Mucosa of stomach (tissue), 1 donor: Measurements from ENCODE around the gene CCDC9B.

Experiments
- H3K27me3 ChIP-seq: one replicate; pipeline ENCODE4 v1.7.0; 2013; ENCODE audit warnings: mild to moderate bottlenecking, low read length; ENCODE audit not compliant: control insufficient read depth, insufficient read depth
- H3K36me3 ChIP-seq: one replicate; pipeline ENCODE4 v1.7.0; 2013; ENCODE audit warnings: low read length; ENCODE audit not compliant: control insufficient read depth, insufficient read depth
- H3K4me1 ChIP-seq: one replicate; pipeline ENCODE4 v1.7.0; 2013; ENCODE audit warnings: mild to moderate bottlenecking, low read length; ENCODE audit not compliant: control insufficient read depth, insufficient read depth
- H3K4me3 ChIP-seq: one replicate; pipeline ENCODE4 v1.7.0; 2013; ENCODE audit warnings: low read length
- H3K9ac ChIP-seq: one replicate; pipeline ENCODE4 v1.7.0; 2013; ENCODE audit warnings: mild to moderate bottlenecking, low read length, moderate library complexity
- H3K9me3 ChIP-seq: one replicate; pipeline ENCODE4 v1.7.0; 2013; ENCODE audit warnings: mild to moderate bottlenecking, low read length, moderate library complexity; ENCODE audit not compliant: control insufficient read depth
- donor health status: Pancreatic carcinoma.

The CCDC9B gene

DNA sequence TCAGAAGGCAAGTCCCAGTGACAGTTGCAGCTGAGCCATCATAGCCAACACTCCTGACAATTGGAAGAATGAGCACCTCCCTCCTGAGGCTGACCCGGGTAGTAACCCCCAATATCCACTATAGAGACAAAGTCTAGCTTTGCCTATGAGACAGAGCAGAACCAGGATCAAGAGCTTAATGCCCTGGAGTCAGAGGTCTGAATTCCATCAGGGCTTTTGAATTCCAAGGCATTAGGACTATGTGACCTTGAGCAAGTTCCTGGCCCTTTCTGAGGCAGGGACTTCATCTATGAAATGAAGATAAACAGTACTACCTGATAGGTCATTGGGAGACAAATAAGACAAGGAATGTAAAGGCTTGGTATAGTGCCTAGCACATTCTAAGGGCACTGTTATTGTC is 20.3 kb downstream of the CCDC9B start:
- no peak overlapping the region for H3K9ac ChIP-seq
- H3K9me3 ChIP-seq, result no peaks in the 10 kb centered on the region
- no peaks in the 10 kb centered on the region for H3K36me3 ChIP-seq
- H3K27me3 ChIP-seq, result no peaks in the 10 kb centered on the region
- peaks cover 20% of the 10 kb centered on the region for H3K4me1 ChIP-seq
- no peak overlapping the region for H3K4me3 ChIP-seq

DNA sequence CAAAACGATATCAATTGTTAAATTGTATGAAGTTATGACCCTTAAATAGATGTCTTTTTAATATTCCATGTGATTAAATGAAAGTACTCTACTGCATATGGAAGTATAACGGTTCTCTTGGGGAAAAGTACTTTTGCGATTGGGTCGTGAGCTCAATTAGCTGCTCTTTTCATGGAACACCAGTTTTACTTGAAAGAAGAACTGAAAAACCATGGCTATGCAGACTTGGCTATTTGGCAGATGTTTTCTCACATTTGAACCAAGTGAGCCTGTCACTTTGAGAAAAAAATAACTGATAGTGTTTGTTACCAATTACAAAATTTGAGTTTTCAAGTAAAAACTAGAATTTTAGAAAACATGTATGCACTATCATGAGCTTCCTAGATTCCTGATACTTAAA is 23.2 kb downstream of the CCDC9B start:
- no peaks in the 10 kb centered on the region for H3K9me3 ChIP-seq
- no peaks in the 10 kb centered on the region for H3K27me3 ChIP-seq
- H3K4me1 ChIP-seq, result peaks cover 8% of the 10 kb centered on the region
- H3K9ac ChIP-seq, result no peak overlapping the region
- H3K4me3 ChIP-seq, result no peak overlapping the region
- no peaks in the 10 kb centered on the region for H3K36me3 ChIP-seq

DNA sequence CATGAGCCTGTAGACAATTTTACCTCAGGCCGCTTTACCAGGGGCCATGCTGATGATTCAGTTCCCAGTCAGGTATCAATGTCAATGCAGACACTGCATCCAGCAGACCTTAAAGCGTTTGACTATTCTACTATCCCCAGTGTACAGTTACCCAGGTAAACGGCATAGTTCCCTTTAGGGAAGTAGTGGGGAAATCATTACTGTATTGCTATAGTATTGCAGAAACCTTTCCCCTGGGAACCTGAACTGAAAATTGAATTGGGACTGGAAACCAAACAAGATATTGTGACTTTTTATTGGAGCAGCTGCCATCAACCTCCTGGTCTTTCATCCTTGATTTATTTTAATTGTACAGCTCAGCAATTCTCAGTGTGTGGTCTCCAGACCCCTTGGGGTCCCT is 23.8 kb downstream of the CCDC9B start:
- H3K4me3 ChIP-seq, result no peak overlapping the region
- no peaks in the 10 kb centered on the region for H3K36me3 ChIP-seq
- peaks cover 6% of the 10 kb centered on the region for H3K4me1 ChIP-seq
- no peak overlapping the region for H3K9ac ChIP-seq
- H3K27me3 ChIP-seq, result no peaks in the 10 kb centered on the region
- H3K9me3 ChIP-seq, result no peaks in the 10 kb centered on the region

DNA sequence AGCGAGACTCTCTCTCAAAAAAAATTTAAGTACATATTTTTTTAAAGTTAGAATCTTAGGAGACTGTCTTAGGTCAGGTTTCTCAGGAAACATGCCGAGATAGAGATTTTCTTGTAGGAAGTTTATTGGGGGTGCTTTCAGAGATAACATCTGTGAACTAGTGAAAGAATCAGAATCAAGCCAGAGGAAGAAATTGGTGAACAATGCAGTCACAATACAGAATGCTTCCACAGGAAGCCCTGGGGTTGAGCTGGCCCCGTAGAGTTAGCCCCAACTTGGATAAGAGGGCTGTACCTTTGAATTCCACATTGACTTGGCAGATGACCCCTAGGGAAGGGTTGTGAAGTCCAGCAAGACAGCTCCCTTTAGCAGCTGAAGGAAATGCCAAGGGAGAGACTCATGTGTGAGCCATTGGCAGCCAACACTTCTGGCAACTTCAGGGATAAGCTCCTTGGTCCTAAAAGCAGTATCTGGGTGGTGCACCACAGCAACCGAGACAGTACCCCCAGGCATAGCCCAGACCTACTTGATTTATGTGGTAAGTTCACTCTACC is 25.9 kb downstream of the CCDC9B start:
- Histone ChIP-seq H3K27me3 (peaks cover 7% of the 10 kb centered on the region), H3K36me3 (no peaks in the 10 kb centered on the region), H3K9ac (no peak overlapping the region), H3K9me3 (no peaks in the 10 kb centered on the region), H3K4me3 (no peak overlapping the region), H3K4me1 (peaks cover 6% of the 10 kb centered on the region)

DNA sequence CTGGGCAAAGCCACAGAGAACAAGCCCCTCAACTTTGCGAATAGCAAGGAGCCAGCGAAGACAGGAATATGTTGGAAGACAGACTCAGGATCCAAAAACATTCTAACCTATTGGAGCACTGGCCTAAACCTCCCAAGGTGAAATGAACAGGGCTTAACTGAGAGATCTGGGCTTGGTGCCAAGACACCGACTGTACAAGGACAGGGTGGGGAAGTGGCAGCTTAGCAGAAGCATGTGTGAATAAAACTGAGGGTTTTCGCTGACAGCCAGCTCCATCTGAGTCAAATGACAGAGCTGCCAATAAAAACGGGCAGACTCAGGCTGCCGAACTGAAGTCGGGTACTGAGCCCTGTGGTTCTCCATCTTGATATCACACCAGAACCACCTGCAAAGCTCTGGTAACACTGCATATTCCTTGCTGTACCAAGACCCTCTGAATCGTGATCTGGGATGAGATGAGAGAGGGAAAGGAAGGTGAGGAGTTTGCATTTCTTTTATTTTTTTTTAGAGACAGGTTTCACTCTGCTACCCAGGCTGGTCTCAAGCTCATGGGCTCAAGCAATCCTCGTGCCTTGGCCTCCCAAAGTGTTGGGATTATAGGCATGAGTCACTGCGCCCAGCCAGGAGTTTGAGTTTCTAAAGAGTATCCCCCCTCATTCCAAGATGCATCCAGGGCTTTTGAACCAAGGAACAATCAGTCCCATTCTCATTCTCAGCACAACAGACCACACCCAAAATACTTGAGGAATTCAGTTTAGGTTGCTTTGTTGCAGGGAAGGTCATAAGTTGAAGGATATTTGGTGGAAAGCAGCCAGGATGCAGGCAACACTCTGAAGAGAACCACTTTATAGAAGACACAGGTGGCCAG is 27.0 kb downstream of the CCDC9B start:
- Histone ChIP-seq H3K4me1 (peaks cover 13% of the 10 kb centered on the region), H3K9me3 (no peaks in the 10 kb centered on the region), H3K27me3 (peaks cover 7% of the 10 kb centered on the region), H3K9ac (no peak overlapping the region), H3K36me3 (no peaks in the 10 kb centered on the region), H3K4me3 (no peak overlapping the region)

DNA sequence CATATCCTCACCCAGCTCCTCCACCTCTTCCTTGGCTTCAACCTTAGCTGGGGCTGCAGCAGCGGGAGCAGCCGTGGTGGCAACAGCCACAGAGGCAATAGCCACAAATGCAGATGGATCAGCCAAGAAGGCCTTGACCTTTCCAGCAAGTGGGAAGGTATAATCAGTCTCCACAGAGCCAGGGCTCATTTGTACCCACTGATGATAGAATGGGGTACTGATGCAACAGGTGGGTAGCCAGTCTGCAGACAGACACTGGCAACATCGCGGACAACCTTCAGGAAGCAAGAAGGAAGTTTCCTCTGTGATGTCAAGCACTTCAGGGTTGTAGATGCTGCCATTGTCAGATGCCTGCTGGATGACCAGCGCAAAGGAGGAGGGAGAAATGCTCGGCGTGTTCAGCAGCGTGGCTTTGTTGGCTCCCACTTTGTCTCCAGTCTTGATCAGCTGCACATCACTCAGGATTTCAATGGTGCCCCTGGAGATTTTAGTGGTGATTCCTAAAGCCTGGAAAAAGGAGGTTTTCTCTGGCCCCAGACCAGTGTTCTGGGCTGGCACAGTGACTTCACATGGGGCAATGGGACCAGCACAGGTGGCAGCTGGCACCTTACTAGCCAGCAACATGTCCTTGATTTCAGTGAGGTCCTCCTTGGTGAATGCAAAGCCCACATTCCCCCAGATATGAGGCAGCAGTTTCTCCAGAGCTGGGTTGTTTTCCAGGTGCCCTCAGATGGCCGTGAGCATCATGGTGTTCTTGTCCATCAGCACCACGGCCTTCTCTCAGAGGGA is 28.2 kb downstream of the CCDC9B start:
- Histone ChIP-seq H3K9ac (no peak overlapping the region), H3K4me3 (no peak overlapping the region), H3K27me3 (peaks cover 11% of the 10 kb centered on the region), H3K36me3 (no peaks in the 10 kb centered on the region), H3K9me3 (no peaks in the 10 kb centered on the region), H3K4me1 (peaks cover 13% of the 10 kb centered on the region)

DNA sequence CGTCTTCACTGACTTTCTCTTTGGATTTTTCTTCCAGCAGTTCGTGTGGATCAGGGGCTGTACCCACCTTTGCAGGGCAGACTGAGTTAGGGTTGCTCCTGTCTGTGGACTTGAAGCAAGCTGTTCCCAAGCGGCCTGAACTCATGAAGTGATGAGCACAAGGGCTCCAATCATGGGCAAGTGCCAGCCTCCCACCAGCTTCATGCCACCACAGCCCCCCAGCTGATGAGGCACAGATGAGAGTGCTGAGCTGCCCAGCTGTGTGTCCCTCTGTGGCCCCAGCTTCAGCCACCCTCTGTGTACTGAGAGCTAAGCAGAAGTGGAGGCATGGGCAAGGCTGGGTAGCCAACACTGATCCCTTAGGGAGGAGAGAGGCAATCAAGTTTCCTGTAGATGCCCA is 29.7 kb downstream of the CCDC9B start:
- H3K9me3 ChIP-seq, result no peaks in the 10 kb centered on the region
- H3K9ac ChIP-seq, result no peak overlapping the region
- no peak overlapping the region for H3K4me3 ChIP-seq
- H3K27me3 ChIP-seq, result peaks cover 17% of the 10 kb centered on the region
- peaks cover 13% of the 10 kb centered on the region for H3K4me1 ChIP-seq
- H3K36me3 ChIP-seq, result no peaks in the 10 kb centered on the region

DNA sequence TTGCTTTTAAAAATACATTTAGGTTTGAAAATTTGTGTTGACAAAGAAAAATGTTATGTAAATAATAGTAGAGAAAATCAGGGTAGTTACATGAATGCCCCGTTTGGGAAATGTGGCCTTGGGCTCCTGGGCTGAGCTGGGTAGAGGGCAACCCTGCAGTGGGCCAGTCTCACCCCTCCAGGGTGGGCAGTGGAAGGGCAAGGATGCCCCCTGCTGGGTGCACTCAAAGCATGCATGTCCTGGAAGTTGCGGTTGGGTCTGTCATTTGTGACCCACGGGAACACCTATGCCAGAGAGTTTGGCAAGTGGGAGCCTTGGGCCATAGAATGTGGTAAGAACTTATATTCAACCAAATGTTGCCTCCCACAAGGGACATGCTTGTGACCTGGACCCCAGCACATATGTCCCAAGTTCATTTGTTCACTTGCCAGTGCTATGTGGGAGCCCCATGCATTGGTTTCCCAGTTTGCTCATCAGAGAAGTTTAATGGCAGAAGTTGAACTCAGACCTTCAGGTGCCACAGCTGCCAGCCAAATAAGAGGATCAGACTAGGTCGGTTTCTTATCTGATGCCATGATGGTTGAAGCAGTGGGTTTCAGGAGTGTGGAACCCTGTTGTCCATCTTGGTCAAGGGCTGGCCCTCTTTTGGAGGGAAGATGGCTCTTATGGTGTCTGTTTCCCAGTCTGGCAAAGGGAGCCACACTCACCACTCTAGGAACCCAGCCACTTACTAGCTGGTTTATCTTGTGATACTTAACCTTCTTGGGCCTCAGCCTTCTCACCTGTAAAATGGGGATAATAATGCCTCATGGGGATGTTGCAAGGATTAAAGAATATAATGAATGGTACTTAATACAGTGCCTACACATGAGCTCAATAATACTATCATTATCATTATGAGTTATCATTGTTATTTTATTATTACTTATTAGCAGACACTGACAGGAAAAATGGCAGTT is 30.5 kb downstream of the CCDC9B start:
- peaks cover 13% of the 10 kb centered on the region for H3K4me1 ChIP-seq

DNA sequence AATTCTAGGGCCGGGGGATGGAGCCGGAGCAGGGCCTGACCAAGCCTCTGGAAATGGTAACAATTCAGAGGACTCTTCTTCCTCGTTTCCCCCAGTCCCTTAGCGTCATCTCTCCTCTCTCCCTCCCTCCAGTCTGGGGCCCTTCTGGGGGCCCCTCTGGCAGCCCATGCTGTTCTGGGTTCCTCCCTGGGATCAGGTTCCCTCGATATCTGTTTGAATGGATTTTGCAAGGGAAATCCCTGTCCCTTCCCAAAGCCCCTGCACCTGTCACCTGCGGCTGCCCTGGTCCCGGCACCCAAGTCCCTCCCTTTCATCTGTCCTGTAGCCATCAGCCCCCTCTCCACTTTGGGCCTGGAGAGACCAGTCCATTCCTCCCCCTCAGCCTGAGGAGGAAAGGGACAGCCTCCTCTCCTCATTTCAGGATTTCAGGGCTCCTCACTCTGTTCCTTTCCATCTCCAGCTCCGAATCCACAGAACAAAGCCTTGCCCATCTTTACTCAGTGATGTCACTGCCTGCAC is 31.3 kb downstream of the CCDC9B start:
- Histone ChIP-seq H3K27me3 (peaks cover 17% of the 10 kb centered on the region), H3K36me3 (no peaks in the 10 kb centered on the region), H3K9me3 (no peaks in the 10 kb centered on the region), H3K4me1 (peaks cover 13% of the 10 kb centered on the region), H3K4me3 (no peak overlapping the region), H3K9ac (no peak overlapping the region)

More for the DNA sequence above, 30.5 kb downstream of the CCDC9B start:
- Histone ChIP-seq H3K36me3 (no peaks in the 10 kb centered on the region), H3K9ac (no peak overlapping the region), H3K4me3 (no peak overlapping the region), H3K27me3 (peaks cover 17% of the 10 kb centered on the region), H3K9me3 (no peaks in the 10 kb centered on the region)

DNA sequence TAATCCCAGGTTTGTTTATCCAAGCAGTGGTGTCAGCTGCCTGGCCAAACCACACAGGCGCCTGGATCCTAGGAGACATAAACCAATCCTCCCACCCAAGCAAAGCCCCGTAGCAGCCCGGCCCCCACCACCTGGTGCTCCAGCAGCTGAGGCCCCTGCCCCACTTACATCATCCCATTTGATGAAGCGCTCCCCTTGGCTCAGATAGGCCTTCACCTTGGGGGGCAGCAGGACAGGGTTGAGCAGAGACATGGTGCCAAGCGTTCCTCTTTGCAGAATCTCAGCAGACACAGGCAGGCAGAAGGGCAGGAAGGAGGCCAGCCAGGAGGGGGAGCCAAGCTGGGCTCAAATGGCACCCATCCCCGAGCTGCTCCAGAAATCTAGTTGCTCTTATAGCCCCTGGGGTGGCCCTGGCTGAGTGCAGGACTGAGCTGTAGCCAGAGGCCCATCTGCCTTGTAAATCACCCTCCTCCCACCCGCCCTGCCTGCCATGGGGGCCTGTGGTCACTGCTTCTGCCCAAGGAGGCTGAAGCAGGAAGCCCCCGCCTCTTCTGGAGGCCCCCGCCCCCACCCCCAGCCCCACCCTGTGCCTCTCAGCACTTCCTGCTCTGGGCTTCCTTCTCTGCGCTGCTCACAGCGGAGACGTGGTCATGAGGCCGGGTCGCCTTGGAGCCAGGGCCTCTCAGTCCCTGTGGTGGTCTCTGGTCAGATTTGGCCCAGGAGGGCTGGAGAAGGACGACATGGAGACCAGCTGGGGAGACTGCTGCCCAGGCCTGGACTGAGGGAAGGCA is 33.1 kb downstream of the CCDC9B start, which contains the start of gene PLCB2:
PLCB2 (minus strand) TSS at position 515 of the 791 bp plus-strand sequence; CDS start at position 252, 263 bp downstream.
- H3K4me3 ChIP-seq, result no peak within 1 kb of the TSS
- no peak within 1 kb of the TSS for H3K9ac ChIP-seq
- H3K9me3 ChIP-seq, result no peaks in the 10 kb centered on the region
- peaks cover 8% of the 10 kb centered on the region for H3K4me1 ChIP-seq
- peaks cover 19% of the 10 kb centered on the region for H3K27me3 ChIP-seq
- H3K36me3 ChIP-seq, result no peaks in the 10 kb centered on the region
